Fibroblast of lung (primary cell): ENCODE measurements around the gene SCAF4.

Experiments used
- EZH2 ChIP-seq: IDR thresholded peaks from 2 replicates; pipeline ENCODE4 v1.5.1; 2012; ENCODE audit warnings: low read length, control low read depth, mild to moderate bottlenecking; ENCODE audit errors: missing control alignments
- TF ChIP-seq, protein P1 (sequence below), 2 donors: IDR thresholded peaks in 1 of 2; conservative IDR thresholded peaks in 1 of 2; 1 replicate in 1 of 2; 2 replicates in 1 of 2; pipeline ENCODE4 v1.5.1; 2011 to 2012; ENCODE audit warnings: low read length in 2 of 2, control low read depth in 1 of 2, inconsistent platforms in 1 of 2, low read depth in 1 of 2, mild to moderate bottlenecking in 1 of 2

DNA sequence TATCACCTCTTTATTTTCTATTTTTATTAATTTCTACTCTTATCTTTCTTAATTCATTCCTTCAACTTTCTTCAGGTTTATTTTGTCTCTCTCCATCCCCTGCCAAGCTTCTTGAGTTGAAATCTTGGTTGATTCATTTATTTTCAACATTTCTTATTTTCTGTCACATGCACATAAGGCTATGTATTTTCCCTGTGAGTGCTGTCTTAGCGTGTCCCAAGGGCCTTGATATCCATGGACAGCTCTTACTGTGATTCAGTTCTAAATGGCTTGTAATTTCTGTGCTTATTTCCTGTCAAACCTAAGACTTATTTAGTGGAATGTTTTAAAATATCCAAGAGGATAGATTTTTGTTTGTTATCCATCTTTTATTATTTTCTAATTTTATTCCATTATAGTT is 36.8 kb upstream of the SCAF4 start:
- TF ChIP-seq, protein P1, sequence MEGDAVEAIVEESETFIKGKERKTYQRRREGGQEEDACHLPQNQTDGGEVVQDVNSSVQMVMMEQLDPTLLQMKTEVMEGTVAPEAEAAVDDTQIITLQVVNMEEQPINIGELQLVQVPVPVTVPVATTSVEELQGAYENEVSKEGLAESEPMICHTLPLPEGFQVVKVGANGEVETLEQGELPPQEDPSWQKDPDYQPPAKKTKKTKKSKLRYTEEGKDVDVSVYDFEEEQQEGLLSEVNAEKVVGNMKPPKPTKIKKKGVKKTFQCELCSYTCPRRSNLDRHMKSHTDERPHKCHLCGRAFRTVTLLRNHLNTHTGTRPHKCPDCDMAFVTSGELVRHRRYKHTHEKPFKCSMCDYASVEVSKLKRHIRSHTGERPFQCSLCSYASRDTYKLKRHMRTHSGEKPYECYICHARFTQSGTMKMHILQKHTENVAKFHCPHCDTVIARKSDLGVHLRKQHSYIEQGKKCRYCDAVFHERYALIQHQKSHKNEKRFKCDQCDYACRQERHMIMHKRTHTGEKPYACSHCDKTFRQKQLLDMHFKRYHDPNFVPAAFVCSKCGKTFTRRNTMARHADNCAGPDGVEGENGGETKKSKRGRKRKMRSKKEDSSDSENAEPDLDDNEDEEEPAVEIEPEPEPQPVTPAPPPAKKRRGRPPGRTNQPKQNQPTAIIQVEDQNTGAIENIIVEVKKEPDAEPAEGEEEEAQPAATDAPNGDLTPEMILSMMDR (conservative IDR thresholded peaks at IDR 0.05 in 1 of 2, IDR thresholded peaks at IDR 0.05 in 1 of 2; ENCODE audit: low read depth in 1 of 2, low read length in 2 of 2), result no peak
- no peak for TF ChIP-seq EZH2
